Activated T-helper 1 cell treated with anti-CD3 and anti-CD28 coated beads, Interleukin-12 subunit alpha, Interleukin-12 subunit beta, Interleukin-2, Interleukin-4 antibody, amounts not matched to agents 30 ng/mL and 10 ng/mL and 1 ng/mL, durations not matched to agents 14 hours and 24 hours and 36 hours (primary cell): ENCODE data around the gene CACNB3. TPM values are rescaled to one million over a fixed set of nuclear protein-coding genes. Genes with fewer than 3 reads are reported as not detected.
"Not testable (repeated sequence)": the region's sequence is repeated elsewhere in the genome, so short reads cannot be mapped to it uniquely, and the experiment has no call there.

ENCODE experiments used
- DNase-seq: peaks from one replicate; pipeline ENCODE4 v3.0.0; 2021; ENCODE audit warnings: low spot score
- H3K27ac Mint-ChIP-seq: one replicate; pipeline ENCODE4 v1.8.0; 2021; ENCODE audit warnings: mild to moderate bottlenecking, mixed read lengths
- H3K27me3 Mint-ChIP-seq: one replicate; pipeline ENCODE4 v1.8.0; 2022; ENCODE audit warnings: mild to moderate bottlenecking, moderate library complexity, mixed read lengths; ENCODE audit not compliant: insufficient read depth
- H3K36me3 Mint-ChIP-seq: one replicate; pipeline ENCODE4 v1.8.0; 2021; ENCODE audit warnings: low read depth, mixed read lengths
- H3K4me1 Mint-ChIP-seq: one replicate; pipeline ENCODE4 v1.8.0; 2021; ENCODE audit warnings: low read depth, mixed read lengths
- H3K4me3 Mint-ChIP-seq: one replicate; pipeline ENCODE4 v1.8.0; 2021; ENCODE audit warnings: mild to moderate bottlenecking, moderate library complexity, mixed read lengths
- H3K9me3 Mint-ChIP-seq: one replicate; pipeline ENCODE4 v1.8.0; 2021; ENCODE audit warnings: mixed read lengths
- intact Hi-C: fragments of 100-400 bp; cut with micrococcal nuclease; formaldehyde crosslinking; loops from one replicate; pipeline ENCODE4 v1.15.1; 2024
- total RNA-seq: library from RNA; stranded (reverse); gene quantifications from 2 replicates; pipeline ENCODE4 v1.2.3, GENCODE V29; 2022

Gene CACNB3
- total RNA-seq, 1 donor from 2014 or later = 13.1 TPM

DNA sequence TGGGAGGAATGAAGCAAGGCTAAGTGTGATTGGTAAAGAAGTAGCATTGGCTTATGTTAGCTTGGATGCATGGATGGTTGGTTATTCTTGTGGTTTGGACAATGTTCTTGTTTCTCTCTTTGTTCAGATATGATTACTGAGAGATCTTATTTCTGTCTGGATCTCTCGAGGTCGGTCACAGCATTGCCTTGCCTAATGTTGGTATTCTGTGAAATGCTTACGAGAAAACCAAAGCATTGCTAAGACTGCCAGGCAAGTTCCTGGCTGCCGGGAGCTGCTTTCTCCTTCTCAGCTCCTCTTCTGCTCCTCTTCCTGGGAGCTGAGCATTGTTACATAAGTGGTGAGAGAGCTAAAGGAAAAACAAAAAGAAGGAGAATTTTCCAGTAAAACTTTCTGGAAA lies 54.8 kb downstream of the CACNB3 start:
- intact Hi-C loops = no loop called here
- H3K9me3 Mint-ChIP-seq = no peaks in the 10 kb centered on the region
- no peak overlapping the region for H3K27ac Mint-ChIP-seq
- H3K36me3 Mint-ChIP-seq = no peaks in the 10 kb centered on the region
- H3K27me3 Mint-ChIP-seq = peaks cover 11% of the 10 kb centered on the region
- H3K4me3 Mint-ChIP-seq = no peak overlapping the region
- DNase-seq = no peak
- no peaks in the 10 kb centered on the region for H3K4me1 Mint-ChIP-seq

DNA sequence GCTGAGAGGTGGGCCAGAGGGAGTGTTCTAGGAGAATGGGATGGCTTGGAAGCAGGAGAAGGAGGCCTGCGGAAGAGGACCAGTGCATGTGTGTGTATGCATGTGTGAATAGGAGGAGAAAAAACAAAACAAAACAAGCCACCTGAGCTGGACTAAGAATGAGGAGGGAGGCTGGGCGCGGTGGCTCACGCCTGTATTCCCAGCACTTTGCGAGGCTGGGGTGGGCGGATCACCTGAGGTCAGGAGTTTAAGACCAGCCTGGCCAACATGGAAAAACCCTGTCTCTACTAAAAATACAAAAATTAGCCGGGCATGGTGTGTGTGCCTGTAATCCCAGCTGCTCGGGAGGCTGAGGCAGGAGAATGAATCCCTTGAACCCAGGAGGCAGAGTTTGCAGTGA lies 55.2 kb downstream of the CACNB3 start:
- H3K9me3 Mint-ChIP-seq, H3K36me3 Mint-ChIP-seq, H3K27ac Mint-ChIP-seq, DNase-seq, H3K4me3 Mint-ChIP-seq, H3K4me1 Mint-ChIP-seq, intact Hi-C loops: not testable (repeated sequence)
- peaks cover 15% of the 10 kb centered on the region for H3K27me3 Mint-ChIP-seq

DNA sequence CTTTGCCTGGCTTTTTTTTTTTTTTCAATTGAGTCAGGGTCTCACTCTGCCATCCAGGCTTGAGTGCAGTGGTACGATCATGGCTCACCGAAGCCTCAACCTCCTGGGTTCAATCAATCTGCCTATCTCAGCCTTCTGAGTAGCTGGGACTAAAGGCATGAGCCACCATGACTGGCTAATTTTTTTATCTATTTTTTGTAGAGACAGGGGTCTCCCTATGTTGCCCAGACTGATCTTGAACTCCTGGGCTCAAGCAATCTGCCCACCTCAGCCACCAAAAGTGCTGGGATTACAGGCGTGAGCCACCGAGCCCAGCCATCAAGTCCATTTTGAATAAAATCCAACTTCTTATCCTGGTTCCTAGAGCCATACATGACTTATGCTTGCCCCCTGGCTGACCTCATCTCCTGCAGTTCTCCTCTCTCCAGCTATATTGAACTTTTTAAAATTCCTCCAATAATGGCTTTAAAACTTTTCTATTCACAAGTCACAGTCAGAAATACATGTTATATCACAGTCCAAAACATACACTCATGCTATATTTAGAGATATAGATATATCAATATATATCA lies 57.7 kb downstream of the CACNB3 start:
- Mint-ChIP-seq H3K27me3 (peaks cover 27% of the 10 kb centered on the region), H3K9me3 (no peaks in the 10 kb centered on the region), H3K36me3 (no peaks in the 10 kb centered on the region), H3K27ac (no peak overlapping the region), H3K4me1 (no peaks in the 10 kb centered on the region), H3K4me3 (no peak overlapping the region)
- intact Hi-C loops = no loop called here
- no peak for DNase-seq

Other genes with a start within 250 kb of the CACNB3 start
- gene LALBA, start 248.4 kb upstream of the CACNB3 start, total RNA-seq = not detected in 2 replicates
- gene KANSL2, start 136.3 kb upstream of the CACNB3 start, total RNA-seq = 65.3 and 66.4 TPM in 2 replicates
- 67.2 and 67.7 TPM in 2 replicates for gene CCNT1, start 101.8 kb upstream of the CACNB3 start, total RNA-seq
- 0.32 and 0.78 TPM in 2 replicates for gene ADCY6, start 29.4 kb upstream of the CACNB3 start, total RNA-seq
- 120 and 127 TPM in 2 replicates for gene DDX23, start 33.7 kb downstream of the CACNB3 start, total RNA-seq
- gene RND1, start 47.4 kb downstream of the CACNB3 start, total RNA-seq = 7.9 and 9.3 TPM in 2 replicates
- gene FKBP11, start 107.0 kb downstream of the CACNB3 start, total RNA-seq = 62.7 and 67.9 TPM in 2 replicates
- gene ARF3, start 139.0 kb downstream of the CACNB3 start, total RNA-seq = 116 and 117 TPM in 2 replicates
- 0.13 and 0.37 TPM in 2 replicates for gene WNT10B, start 153.2 kb downstream of the CACNB3 start, total RNA-seq
- 0.21 and 0.24 TPM in 2 replicates for gene WNT1, start 159.8 kb downstream of the CACNB3 start, total RNA-seq
- 0.78 and 1.1 TPM in 2 replicates for gene DDN, start 180.9 kb downstream of the CACNB3 start, total RNA-seq
- 85.0 and 85.1 TPM in 2 replicates for gene PRKAG1, start 200.3 kb downstream of the CACNB3 start, total RNA-seq
- gene KMT2D, start 242.3 kb downstream of the CACNB3 start, total RNA-seq = 107 and 109 TPM in 2 replicates